T-helper 1 cell treated with Interleukin-12 subunit alpha and Interleukin-12 subunit beta and Interleukin-4 antibody, amounts not matched to agents 30 ng/mL and 1 ng/mL, for 36 hours (primary cell): ENCODE measurements around the gene NT5M. TPM values are rescaled to one million over a fixed set of nuclear protein-coding genes. Genes with fewer than 3 reads are reported as not detected.
"Not testable (repeated sequence)": the region's sequence is repeated elsewhere in the genome, so short reads cannot be mapped to it uniquely, and the experiment has no call there.

ENCODE experiments used
- intact Hi-C: fragments of 100-400 bp; cut with micrococcal nuclease; formaldehyde crosslinking; loops from one replicate; pipeline ENCODE4 v1.15.1; 2024
- total RNA-seq: library from RNA; stranded (reverse); gene quantifications from 2 replicates; pipeline ENCODE4 v1.2.3, GENCODE V29; 2022

Gene NT5M
- total RNA-seq, 1 donor from 2014 or later = 3.5 TPM

GRCh38 chr17:17366941-17367875 is 64.0 kb downstream of the NT5M start:
- intact Hi-C loops = no loop called here

GRCh38 chr17:17367931-17368330 is 64.8 kb downstream of the NT5M start:
- intact Hi-C loops = no loop called here

DNA sequence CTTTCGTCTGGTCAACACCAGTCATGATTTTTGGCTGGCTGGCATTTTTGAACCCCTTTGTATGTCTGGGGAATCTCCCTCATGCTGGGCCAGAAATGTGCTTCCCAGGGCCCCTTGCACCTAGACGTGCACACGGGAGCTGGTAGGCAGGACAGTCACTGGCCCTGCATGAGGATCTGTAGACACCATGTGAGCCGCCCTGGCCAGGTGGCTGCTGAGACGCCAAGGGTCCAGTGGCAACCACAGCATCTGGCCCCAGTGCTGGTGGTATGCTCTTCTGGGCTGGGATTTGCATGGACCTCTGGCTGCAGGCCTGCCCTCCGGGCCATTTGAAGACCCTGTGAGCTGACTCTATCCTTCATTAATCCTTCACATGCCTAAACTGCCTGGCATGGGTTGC is 67.5 kb downstream of the NT5M start:
- intact Hi-C loops = no loop called here

- intact Hi-C loops = no loop called here
Measured at GRCh38 chr17:17372856-17373520, 69.8 kb downstream of the NT5M start.

- intact Hi-C loops = no loop called here
Measured at GRCh38 chr17:17375841-17376240, 72.7 kb downstream of the NT5M start.

DNA sequence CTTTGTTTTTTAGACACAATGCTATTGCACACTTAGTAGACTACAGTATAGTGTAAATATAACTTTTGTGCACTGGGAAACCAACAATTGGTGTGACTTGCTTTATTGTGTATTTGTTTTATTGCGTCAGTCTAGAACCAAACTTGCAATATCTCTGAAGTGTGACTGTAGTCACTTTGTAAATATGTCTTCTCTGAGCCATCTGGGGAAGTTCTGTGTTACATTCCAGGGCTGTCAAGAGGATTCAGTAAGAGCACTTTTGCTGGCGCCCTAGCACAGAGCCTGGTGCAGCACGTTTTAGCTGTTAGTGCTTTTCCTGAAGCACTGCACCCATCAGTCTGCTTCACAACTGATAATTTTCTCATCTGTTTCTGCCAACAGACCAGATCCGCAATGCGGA is 73.2 kb downstream of the NT5M start:
- intact Hi-C loops = no loop called here

GRCh38 chr17:17377071-17377967 is 74.1 kb downstream of the NT5M start:
- intact Hi-C loops = no loop called here

GRCh38 chr17:17379197-17379991 is 76.2 kb downstream of the NT5M start:
- intact Hi-C loops = no loop called here

GRCh38 chr17:17380145-17380925 is 77.2 kb downstream of the NT5M start:
- intact Hi-C loops = no loop called here

DNA sequence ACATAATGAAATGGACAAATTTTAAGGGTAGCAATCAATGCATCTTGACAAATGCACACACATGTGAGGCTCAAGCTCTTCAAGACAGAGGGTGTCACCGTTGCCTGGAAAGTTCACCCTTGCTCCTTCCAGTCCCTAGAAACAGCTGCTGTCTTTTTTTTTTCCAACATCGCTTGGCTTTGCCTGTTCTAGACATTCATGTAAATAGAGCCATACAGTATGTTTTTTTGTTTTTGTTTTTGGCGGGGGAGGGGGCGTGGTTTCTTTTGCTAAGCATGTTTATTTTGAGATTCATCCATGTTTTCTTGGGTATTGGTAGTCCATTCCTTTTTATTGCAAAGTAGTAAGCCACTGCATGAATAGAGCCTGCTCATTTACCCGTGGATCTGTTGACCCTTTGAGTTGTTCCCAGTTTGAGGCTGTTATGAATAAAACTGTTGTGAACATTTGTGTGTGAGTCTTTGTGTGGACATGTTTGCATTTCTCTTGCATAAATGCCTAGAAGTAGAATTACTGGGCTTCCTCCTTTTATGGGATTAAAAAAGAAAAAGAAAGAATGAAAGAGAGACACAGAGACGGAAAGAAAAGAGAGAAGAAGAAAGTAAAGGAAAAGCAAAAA is 78.4 kb downstream of the NT5M start:
- intact Hi-C loops = no loop called here

- intact Hi-C loops = no loop called here
Measured at GRCh38 chr17:17382065-17382459, 78.9 kb downstream of the NT5M start.

DNA sequence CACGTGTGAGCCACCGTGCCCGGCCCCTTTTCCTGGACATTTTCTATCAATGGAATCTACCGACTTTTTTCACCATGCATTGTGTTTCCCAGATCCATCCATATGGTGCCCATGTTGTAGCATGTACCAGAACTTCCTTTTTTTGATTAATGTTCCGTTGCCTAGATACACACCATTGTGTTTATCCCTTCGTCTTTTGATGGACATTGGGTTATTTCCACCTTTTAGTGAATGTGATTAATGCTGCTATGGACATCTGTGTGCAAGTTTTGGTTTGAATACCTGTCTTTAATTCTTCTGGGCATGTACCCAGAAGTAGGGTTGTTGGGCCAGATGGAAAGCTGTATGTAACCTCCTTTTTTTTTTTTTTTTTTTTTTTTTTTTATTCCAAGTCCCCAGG is 79.8 kb downstream of the NT5M start:
- intact Hi-C loops = no loop called here

DNA sequence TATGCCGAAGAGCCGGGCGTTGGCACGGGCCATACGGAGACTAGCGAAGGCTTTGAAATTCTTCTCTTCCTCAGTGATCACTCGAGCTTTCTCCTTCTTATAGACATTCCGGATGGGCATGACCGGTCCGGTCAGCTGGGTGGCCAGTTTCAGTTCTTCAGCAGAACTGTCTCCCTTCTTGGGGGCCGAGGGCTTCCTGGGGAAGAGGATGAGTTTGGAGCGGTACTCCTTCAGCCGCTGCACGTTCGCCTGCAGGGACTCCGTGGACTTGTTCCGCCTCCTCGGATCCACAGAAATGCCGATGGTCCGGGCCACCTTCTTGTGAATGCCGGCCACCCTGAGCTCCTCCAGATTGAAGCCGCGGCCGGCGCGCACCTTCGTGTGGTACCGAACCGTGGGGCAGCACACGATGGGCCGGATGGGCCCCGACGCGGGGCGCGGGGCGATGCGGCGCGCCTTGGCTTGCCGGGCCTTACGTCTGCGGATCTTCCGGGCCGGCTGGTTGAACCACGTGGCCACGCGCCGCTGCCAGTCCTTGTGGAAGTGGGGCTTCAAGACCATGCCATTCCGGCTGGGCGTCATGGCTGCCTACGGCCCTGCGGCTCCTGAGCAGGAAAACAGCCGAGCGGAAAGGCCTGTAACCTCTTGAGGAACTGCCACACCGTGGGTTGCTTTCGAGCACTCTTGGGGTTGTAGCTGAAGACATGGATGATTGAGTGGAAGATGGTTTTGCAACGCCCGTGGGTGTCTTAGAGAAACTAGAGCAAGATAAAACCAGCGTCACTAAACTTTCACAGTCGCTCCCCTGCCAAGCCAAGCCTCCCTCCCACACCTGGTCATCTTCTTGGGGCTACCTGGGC is 80.5 kb downstream of the NT5M start:
- intact Hi-C loops = not testable (repeated sequence)

DNA sequence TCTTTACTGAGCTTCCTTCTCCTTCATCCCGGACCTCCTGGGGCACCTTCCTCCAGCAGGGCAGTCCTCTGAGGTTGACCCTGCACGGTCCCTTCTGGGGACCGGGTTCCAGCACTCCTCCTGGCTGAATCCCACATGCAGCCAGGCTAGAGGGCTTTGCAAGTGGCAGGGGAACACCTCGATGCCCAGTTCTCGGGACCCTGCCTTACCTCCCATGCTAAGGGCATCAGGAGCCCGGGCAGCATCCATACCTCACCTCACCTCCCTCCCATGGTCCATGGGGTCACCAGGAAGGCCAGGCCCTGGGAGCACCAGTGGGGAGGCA is 81.1 kb downstream of the NT5M start:
- intact Hi-C loops = no loop called here

DNA sequence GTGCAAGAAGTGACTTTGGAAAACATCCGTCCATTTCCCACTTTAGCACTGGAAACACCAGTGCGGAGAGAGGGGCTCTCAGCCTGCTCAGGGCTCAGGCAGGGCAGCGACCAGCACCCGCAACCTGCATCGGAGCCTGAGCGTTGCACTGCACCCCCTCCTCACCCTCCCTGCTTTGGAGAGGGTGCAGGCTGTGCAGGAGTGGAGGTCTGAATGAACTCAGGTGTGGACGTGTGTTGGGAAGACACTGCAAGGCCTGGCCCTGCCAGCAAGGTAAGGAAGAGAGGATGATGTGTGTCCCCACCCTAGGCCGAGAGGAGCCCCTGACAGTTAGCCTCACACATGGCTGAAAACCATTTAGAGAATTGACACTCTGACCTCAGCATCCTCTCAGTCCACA is 81.8 kb downstream of the NT5M start:
- intact Hi-C loops = no loop called here

- intact Hi-C loops = no loop called here
Measured at GRCh38 chr17:17385491-17385890, 82.3 kb downstream of the NT5M start.

DNA sequence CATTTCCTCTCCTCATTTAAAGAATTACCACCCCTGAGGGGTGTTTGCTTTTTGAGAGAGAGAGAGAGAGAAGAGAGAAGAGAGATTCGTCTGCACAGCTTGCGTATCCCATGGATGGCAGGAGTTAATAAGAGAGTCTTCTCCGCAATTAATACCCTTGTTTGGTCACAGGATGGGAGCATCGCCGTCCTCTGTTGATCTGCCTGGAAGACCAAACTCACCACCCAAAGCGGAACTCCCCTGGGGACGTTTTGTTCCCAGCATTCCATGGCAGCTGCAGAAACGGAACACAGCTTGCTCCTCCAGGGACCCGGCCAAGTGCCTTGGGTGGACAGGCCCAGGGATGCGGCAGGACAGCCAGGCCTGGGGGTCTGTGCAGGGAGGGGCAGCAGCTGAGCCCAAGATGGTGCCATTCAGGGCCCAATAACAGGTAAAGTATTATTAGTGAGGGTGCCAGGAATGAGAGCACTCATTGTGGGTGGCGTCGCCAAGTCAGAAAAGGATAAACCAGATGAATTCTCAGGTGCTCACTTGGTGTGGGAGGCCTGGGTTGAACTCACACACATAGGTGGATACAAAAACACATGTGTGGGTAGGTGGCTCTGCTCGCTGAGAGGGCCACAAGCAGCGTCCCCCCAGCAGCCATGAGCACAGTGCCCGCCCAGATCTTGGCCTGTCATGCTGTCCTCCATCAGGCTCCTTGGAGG is 83.1 kb downstream of the NT5M start:
- intact Hi-C loops = no loop called here

DNA sequence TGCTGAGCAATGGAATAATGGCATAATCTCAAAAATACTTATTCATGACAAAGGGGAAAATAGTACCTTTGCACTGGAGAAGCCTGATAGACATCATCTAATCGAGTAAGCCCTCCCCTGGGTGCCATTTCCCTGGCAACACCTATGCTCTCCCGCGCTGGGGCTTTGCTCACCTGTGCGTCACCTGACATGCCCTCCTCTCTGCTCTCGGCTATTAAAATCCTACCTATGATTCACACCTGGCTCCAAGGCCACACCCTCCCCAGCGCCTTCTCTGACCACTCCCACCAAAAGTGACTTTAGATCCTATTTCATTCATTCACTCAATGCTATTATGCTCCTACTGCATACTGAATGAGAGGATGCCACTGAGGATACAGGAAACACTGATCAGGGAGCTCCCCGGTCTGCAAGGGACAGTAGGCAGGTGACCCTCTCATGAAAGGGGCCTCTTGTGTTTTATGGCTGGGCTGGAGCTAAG is 83.9 kb downstream of the NT5M start:
- intact Hi-C loops = no loop called here
